Hematopoietic multipotent progenitor cell (in vitro differentiated cells): ENCODE data around the gene PLSCR5. TPM values are rescaled to one million over a fixed set of nuclear protein-coding genes. Genes with fewer than 3 reads are reported as not detected.

Experiments
- DNase-seq, 3 donors: peaks; one replicate each; pipeline ENCODE4 v3.0.0-alpha.2; 2011 to 2015; ENCODE audit warnings: low read depth in 2 of 3, low spot score in 2 of 3
- total RNA-seq: library from RNA; depleted of rRNA; stranded (reverse); fragments of >200 nt; gene quantifications from one replicate; pipeline ENCODE4 v1.2.3, GENCODE V29; 2012

Gene PLSCR5
- total RNA-seq, 1 donor = not detected

DNA sequence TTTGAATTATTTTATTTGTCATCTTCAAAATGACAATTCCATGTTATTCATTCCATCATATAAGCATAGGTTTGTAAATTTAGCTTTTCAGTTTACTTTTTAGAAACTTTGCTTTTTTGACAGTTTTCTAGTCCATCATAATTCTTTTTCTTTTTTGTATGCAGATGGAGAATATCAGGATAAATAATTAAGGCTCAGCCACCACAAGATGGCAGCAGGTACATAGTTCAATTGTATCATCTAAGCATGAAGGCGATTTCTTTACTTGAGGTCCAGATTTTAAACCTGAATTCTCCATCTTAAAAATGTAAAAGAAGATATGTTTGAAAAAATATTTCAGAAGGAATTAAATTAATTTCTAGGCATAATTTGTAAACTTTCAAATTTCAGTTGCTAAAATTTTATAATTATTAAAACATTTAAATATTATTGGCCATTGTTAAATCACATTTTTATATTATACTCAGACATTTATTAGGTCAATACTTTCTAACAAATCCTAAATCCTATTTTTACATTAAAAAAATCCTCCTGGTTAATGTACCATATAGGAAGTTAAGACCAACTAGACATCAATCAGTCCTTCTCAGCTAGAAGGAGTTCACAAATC is 15.1 kb downstream of the PLSCR5 start:
- DNase-seq = peak in 2 of 3 donors; percentile 34 to 66

DNA sequence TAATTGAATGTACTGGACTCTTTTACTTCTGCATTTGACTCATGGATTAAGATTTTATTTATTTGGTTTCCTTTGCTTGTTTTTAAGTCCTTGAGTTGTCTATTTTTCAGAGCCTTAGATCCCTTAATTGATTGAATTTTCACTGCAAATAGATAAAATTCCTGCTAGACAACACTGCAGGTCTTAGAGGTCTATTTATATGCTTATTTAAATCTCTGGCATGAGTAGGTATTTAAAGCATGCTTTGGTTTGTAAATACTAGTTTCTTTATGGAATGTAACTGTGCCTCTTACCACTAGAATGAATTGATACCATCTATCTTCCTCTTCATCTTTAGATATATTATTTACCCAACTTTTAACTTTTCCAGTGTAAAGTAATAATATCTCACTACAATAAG is 20.0 kb downstream of the PLSCR5 start:
- DNase-seq = no peak

DNA sequence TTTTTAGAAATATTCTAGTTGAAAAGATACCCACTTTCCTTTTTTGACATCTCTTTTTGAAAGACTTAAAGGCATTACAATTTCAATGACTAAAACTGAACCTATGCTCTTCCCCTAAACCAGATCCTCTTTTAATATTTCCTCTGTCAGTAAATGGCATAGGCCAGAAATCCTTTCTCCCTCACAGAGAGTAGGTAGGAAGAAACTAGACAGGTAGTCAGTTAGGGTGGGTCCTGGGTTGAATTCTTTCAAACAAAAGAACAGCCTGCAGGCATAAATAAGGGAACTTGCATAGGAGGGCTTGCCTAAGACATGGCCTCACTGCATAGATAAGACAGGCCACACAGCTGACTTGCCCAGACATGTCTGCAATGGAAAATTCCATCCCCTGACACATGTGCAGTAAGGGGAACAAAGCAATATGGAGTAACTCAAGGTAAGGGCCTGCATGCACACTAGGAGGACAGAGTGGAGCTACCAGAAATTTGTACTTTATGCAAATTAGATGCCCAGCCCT is 23.1 kb downstream of the PLSCR5 start:
- peak in 2 of 3 donors; percentile 4 to 24 for DNase-seq

DNA sequence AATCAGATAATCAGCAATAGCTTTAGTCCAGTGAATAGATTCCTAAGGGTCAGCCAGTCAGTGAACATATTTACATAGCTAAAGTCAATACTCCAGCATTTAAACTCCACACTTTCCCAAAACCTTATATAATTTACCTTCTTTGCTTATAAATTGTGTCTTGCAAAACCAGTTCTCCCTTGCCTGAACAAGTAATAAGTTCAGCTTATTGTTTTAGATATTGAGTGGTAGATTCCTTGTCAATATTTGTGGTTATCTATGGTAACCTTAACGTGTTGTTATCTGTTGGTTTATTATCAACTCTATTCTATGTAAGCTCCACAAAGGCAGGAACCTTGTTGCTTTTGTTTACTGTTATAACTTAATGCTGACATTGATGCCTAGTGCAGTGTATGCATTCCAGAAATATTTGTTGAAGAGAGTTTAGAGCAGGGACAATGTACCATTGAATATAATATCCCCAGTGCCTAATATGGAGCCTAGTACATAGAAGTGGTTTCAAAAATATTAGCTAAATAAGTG is 24.0 kb downstream of the PLSCR5 start:
- no peak for DNase-seq

DNA sequence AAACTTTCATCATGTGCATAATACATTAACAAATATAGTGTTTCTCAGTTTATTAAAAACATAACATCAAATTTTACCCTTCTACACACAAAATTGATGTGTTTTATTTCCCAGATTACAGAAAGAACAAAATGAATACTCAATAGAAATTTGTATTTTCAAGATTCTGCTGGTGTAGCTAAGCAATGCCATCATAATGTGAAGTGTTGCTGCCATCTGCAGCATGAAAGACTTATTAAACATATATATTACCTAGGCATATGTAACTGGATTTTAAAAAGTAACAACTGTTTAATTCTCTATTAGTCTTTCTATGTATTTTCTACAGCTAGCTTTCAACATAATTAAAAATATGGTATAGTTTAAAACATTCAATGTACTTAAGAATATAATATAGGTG is 27.5 kb downstream of the PLSCR5 start:
- peak; percentile 5 to 73 (median 34) for DNase-seq

DNA sequence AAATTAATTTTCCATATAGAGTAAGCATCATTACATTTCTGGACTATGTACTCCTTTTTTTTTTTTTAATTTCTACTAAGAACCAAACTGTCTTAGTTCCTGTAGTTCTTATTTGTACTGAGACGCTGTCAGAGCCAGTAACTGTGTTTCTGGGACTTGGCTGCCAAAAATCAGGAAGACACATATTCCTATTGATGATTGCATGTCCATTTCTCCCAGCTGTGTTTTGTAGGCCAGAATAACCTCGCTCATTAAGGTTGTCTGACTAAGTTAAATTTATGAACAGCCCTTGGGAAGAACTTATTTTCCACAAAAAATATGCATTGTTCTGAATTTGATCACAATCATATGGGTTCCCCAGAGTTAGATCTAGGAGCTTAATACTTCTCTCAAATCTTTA is 29.5 kb downstream of the PLSCR5 start:
- no peak for DNase-seq

DNA sequence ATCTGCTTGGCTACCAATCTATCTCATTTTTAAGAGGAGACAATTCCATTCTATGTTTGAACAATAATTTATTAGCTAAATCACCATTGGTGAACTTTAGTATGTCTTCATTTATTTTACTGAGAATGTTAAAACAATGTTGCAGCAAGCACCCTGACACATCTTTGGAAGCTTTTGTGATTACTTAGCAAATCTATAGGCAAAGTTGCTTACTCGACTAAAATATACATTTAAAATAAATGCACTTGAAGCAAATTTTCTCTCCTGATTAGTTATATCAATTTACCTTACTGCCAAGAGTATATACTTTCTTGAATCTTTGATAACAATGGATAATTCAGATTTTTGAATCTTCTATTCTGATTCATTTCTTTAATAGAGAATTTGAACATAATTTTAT is 31.0 kb downstream of the PLSCR5 start:
- no peak for DNase-seq

DNA sequence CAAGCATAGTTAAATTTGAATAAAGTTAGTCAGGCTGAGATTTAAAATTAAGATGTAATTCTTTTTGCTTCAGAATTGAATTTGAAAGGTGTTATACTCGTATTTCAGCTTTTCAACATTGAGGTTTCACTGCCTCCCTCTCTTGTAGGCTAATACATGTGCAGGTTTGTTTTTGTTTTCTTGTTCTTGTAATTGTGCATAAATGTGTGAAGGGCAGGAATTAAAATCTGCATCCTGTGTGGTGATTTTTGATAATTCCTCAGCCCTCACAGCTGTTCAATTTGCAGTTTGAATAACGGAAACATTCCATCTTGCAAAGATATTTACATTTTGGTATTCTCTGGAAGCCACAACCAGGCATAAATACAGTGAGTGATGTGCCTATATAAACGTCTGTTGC is 35.8 kb downstream of the PLSCR5 start:
- DNase-seq = no peak

DNA sequence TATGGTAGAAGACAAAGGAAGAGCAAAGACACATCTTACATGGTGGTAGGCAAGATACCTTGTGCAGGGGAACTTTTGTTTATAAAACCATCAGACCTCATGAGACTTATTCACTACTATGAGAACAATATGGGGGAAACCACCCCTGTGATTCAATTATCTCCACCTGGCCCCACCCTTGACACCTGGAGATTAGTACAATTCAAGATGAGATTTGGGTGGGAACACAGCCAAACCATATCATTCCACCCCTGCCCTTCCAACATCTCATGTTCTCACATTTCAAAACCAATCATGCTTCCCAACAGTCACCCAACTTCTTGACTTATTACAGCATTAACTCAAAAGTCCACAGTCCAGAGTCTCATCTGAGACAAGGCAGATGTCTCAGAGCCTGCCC is 39.0 kb downstream of the PLSCR5 start:
- DNase-seq = no peak

DNA sequence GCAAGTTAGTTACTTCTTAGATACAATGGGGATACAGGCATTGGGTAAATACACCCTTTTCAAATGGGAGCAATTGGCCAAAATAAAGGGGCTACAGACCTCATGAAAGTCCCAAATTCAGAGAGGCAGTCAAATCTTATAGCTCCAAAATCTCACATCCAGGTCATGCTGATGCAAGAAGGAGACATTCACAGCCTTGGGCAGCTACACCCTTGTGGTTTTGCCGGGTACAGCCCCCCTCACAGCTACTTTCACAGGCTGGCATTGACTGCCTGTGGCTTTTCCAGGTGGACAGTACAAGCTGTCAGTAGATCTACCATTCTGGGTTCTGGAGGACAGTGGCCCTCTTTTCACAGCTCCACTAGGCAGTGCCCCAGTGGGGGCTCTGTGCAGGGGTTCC is 43.3 kb downstream of the PLSCR5 start:
- DNase-seq = no peak

DNA sequence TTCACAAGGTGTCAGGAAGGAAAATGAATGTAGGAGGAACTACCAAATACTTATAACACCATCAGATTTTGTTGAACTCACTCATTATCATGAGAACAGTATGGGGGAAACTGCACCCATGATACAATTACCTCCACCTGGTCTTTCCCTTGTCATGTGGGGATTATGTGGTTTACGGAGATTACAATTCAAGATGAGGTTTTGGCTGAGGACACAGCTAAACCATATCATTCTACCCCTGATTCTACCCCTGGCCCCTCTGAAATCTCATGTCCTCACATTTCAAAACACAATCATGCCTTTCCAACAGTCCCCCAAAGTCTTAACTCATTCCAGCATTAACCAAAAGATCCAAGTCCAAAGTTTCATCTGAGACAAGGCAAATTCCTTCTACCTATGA is 43.7 kb downstream of the PLSCR5 start:
- DNase-seq = no peak

DNA sequence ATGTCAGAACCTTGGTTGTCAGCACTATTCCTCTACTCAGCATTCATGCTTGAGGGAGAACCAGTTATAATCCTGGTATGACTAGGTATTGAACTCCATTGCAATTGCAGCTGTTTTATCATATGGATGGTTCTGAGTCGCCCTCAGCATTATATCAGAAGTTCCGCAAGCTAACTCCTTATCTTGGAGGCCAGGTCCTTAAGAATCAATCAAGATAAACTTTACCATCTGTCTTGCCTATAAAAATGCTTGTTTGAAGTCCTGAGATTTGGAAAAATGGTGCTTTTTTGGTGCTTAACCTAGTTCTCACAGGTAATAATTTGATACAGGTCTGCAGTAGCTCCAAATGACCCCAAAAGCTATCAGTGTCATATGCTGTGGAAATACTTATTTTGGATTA is 44.5 kb downstream of the PLSCR5 start:
- DNase-seq = no peak

DNA sequence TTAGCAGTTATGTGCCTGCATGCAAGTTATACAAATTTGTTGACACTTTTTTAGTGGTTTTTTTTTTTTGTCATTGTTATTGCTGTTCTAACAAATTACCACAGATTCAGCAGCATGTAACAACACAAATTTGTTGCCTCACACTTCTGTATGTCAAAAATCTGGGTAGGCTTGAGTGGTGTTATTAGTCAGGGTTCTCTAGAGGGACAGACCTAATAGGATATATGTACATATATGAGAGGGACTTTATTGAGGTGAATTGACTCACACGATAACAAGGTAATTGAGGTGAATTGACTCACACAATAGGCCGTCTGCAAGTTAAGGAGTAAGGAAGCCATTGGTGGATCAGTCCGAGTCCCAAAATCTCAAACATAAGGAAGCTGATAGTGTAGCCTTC is 45.8 kb downstream of the PLSCR5 start:
- DNase-seq = no peak

DNA sequence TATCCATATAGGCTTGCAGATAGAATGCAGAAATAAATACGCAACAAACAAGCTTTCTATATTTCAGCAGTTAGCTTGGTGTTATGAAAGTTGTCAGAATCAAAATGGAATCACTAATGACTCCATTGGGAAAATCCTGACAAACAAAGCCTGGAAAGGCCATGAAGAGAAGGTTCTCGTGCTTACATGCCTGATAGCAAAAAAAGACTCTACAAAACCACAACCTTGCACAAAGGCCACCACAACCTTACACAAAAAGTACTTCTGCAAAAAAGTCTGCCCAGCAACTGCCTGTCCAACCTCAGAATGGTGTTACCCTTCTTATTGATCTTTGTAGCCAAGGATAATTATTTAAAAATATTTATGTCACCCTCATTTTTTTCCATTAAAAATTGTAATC is 46.4 kb downstream of the PLSCR5 start:
- peak in 1 of 3 donors; percentile 33 for DNase-seq

DNA sequence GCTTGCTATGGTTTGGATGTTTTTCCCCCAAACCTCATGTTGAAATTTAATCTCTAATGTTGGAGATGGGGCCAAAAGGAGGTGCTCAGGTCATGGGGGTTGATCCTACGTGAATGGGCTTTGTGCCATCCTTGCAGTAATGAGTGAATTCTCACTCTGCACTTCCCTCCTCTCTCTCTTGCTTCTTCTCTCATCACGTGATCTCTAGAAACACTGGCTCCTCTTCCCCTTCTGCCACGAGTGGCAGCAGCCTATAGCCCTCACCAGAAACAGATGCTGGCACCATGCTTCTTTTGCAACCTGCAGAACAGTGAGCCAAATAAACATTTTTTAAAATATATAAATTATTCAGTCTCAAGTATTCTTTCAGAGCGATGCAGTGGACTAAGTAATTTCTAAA is 47.4 kb downstream of the PLSCR5 start:
- no peak for DNase-seq

DNA sequence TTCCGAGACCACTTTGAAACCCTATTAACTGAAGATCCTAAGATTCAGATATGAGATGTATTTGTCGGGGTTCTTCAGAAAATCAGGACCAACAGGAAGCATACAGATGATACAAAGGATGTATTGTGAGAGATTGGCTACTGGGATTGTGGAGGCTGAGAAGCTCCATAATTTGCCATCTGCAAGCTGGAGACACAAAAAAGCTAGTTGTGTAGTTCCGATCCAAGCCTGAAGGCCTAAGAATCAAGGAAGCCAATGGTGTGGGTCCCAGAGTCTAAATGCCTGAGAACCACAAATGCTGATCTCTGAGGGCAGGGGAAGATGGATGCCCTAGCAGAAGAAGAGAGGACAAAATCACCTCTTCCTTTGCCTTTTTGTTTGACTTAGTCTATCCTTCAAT is 49.8 kb downstream of the PLSCR5 start:
- DNase-seq = no peak

DNA sequence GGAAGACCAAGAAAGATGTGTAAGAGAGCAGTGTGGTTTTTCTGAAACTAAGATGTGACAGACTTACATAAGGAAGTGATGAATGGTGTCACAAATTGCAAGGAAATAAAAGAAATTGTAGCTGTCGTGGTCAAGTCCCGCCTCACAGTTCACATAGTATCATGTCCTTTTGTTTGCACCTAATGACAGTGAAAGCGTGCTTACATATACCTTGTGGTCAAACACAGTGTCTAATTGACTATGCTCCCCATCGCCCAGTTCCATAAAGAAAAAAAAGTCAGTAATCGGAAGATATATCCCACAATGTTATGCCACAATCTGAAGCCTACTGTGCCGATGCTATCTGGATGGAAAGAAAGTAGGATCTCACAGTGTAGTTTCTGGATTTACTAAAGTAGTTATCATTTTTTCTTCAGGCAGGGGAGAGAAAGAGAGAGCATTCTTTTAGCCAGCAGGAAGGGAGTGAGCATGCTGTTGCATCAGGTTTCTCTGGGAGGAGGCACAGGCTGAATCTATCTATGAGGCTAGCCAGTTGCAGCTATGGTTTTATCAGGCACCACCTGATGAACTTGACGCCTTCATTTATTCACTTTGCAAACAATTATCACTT is 50.9 kb downstream of the PLSCR5 start:
- no peak for DNase-seq

DNA sequence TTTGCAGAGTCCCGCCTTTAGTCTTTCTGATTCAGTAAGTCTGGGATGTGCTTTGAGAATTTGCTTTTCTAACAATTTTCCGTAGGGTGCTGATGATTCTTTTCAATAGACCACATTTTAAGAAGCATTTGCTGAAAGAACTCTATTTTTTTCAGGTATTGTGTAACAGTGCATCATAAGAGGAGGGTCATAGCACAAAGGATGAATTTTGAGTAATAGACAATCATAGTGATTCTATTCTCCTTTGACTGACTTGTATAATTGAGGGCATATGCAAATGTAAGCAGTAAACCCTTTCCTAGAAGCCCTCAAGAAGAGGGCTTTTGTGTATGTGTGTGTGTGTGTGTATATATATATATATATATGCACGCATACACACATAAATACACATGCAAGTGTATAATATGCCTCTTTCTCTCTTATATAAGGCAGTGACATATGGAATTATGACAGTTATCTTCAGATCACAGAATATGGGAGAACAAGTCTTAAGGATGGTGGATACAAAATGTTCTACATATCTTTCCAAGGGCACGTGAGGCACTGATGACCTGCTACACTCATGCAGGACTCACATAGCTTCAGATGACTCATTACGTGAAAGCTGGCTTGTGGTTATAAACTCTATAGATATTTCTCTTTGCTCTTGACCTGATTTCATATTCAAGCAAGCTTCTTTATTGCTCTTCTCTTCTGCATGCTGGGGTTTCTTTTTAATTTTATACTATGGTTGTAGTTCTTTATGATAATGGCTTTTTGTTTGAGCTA is 54.2 kb downstream of the PLSCR5 start:
- DNase-seq = no peak

DNA sequence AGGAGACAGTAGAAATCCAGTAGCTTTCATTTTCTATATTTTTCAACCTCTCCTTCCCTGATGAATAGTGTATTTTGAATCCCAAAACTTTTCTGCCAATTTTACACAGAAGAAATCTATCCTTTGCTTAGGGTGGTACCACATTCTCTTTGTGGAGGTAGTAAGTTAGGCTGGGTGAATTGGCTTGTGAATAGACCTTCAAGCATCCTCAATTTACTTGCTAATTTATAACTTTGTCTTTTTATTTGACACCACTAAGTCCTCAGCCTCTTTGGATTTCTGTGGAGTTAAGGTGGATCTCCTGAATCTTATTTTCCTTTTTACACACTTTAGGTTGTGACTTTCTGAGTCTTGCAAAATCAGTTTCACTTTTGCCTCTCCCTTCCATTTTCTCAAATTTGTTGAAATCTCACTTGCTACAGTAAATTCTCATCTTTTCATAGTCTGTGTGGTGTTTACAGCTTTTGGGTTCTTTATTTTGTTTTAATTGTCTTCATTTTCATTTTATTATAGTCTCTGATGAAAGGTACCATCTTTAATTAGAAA is 55.0 kb downstream of the PLSCR5 start:
- no peak for DNase-seq

DNA sequence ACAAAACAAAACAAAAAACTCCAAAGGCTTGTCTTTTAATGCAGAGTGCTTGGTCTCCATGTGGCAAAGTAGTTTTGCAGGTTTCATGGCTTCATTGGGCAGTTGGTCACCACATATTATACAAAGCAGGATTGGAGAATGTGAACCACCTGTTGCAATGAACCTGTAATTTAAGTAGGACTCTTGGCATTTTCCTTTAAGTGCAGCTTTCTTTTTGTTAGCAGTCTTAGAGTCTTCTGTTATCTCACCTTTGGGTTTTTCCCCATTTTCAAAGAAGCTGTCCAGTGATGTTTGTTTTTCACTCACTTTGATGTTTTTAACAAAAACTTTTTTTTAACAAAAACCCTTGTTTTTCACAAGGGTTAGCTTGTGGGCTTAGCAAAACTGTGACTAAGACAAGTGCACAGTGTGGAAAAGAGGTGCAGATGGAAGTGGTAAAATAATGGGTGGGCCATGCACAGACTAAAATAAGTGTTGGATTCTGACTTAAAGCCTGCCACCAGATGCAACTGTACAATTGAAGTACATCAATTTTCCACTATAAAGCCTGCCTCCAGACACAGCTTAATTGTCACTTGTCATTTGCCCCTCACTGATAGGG is 57.8 kb downstream of the PLSCR5 start:
- DNase-seq = no peak

DNA sequence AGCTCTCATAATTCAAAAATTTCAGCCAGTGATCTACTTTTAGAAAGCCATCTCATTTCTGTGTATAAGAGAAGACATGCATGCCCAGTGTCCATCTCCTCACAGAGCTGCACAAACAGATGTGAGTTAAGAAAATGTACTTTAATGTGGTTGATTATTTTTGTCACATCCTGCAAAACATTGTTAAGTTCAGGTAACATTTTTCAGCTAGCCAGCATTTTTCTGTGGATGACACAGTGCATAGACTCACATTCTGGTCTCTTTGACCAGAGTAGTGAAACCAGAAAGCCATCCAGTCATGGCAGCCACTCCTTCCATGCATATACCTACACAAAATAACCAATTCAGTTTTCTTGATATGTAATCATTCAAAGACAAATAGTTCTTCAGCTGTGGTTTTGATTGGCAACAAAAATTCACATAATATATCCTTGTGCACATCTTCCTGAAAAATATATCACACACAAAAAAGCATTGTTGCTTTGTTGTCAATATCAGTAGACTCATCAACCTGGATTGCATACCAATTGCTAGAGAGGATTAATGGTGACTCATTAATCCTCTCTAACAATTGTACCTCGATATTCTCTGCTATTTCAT is 58.7 kb downstream of the PLSCR5 start:
- DNase-seq = no peak
